Mesothelial cell of epicardium (in vitro differentiated cells): ENCODE data around the gene TREX2. TPM values are rescaled to one million over a fixed set of nuclear protein-coding genes. Genes with fewer than 3 reads are reported as not detected.

Experiments used
- DNase-seq, 2 experiments: peaks; one replicate each; pipeline ENCODE4 v3.0.0; 2021; ENCODE audit warnings: low spot score in 2 of 2; ENCODE audit not compliant: unreplicated experiment in 2 of 2
- H3K27ac Mint-ChIP-seq: 2 replicates; pipeline ENCODE4 v1.8.0; 2021; ENCODE audit warnings: mixed read lengths
- H3K27me3 Mint-ChIP-seq: 2 replicates; pipeline ENCODE4 v1.8.0; 2021; ENCODE audit warnings: low read depth, mixed read lengths
- H3K36me3 Mint-ChIP-seq: 2 replicates; pipeline ENCODE4 v1.8.0; 2021; ENCODE audit warnings: mixed read lengths
- H3K4me1 Mint-ChIP-seq: 2 replicates; pipeline ENCODE4 v1.8.0; 2021; ENCODE audit warnings: mixed read lengths
- H3K4me3 Mint-ChIP-seq: 2 replicates; pipeline ENCODE4 v1.8.0; 2021; ENCODE audit warnings: mild to moderate bottlenecking, moderate library complexity, mixed read lengths
- H3K9me3 Mint-ChIP-seq: 2 replicates; pipeline ENCODE4 v1.8.0; 2021; ENCODE audit warnings: mixed read lengths
- CTCF ChIP-seq: fragments of 200-600 bp; sonication (generic); IDR thresholded peaks from one replicate; pipeline ENCODE4 v1.5.0; 2021; ENCODE audit warnings: antibody characterized with exemption; ENCODE audit not compliant: unreplicated experiment
- total RNA-seq: library from RNA; stranded (reverse); gene quantifications from 3 replicates; pipeline ENCODE4 v1.2.1, GENCODE V29; 2021

TREX2 gene
- total RNA-seq = 0.72 to 0.97 TPM (median 0.83 TPM) in 3 replicates

GRCh38 chrX:153445856-153446635 is at the start of gene TREX2:
Gene TREX2, minus strand, starts transcription at chrX:153446056. Its CDS starts 626 bp downstream, at chrX:153445430.
- H3K27me3 Mint-ChIP-seq = no peaks in the 10 kb centered on the region
- H3K27ac Mint-ChIP-seq = no peak within 1 kb of the TSS
- no peaks in the 10 kb centered on the region for H3K9me3 Mint-ChIP-seq
- DNase-seq = no peak
- peaks cover 2% of the 10 kb centered on the region for H3K4me1 Mint-ChIP-seq
- no peak within 1 kb of the TSS for H3K4me3 Mint-ChIP-seq
- TF ChIP-seq CTCF = no peak
- H3K36me3 Mint-ChIP-seq = peaks cover 2% of the 10 kb centered on the region

GRCh38 chrX:153495362-153495751 is 49.5 kb upstream of the TREX2 start:
- TF ChIP-seq CTCF = no peak
- Mint-ChIP-seq H3K4me1 (peaks cover 22% of the 10 kb centered on the region), H3K9me3 (peaks cover under 1% of the 10 kb centered on the region), H3K27me3 (no peaks in the 10 kb centered on the region), H3K27ac (peak overlapping the region; percentile 80), H3K4me3 (peak overlapping the region; percentile 69), H3K36me3 (no peaks in the 10 kb centered on the region)
- DNase-seq = no peak

- no peaks in the 10 kb centered on the region for H3K9me3 Mint-ChIP-seq
- no peak for TF ChIP-seq CTCF
- DNase-seq = peak in 1 of 2 experiments; percentile 52
- H3K4me3 Mint-ChIP-seq = peak within 1 kb of the TSS; percentile 69
- H3K36me3 Mint-ChIP-seq = no peaks in the 10 kb centered on the region
- H3K27me3 Mint-ChIP-seq = no peaks in the 10 kb centered on the region
- H3K27ac Mint-ChIP-seq = peak within 1 kb of the TSS; percentile 80
- peaks cover 22% of the 10 kb centered on the region for H3K4me1 Mint-ChIP-seq
Measured at GRCh38 chrX:153494541-153495361, 48.9 kb upstream of the TREX2 start, which contains the start of gene BGN. Gene BGN, plus strand, starts transcription at chrX:153494980. Its CDS starts 9,652 bp downstream, at chrX:153504632.

GRCh38 chrX:153494061-153494460 is 48.2 kb upstream of the TREX2 start:
- no peak for DNase-seq
- Mint-ChIP-seq H3K27me3 (no peaks in the 10 kb centered on the region), H3K36me3 (no peaks in the 10 kb centered on the region), H3K9me3 (no peaks in the 10 kb centered on the region), H3K4me3 (peak overlapping the region; percentile 48), H3K27ac (peak overlapping the region; percentile 73), H3K4me1 (peaks cover 22% of the 10 kb centered on the region)
- TF ChIP-seq CTCF = no peak

- Mint-ChIP-seq H3K27ac (peak overlapping the region; percentile 34), H3K4me1 (peaks cover 21% of the 10 kb centered on the region), H3K27me3 (no peaks in the 10 kb centered on the region), H3K4me3 (no peak overlapping the region), H3K36me3 (no peaks in the 10 kb centered on the region), H3K9me3 (no peaks in the 10 kb centered on the region)
- TF ChIP-seq CTCF = no peak
- no peak for DNase-seq
Measured at GRCh38 chrX:153493085-153493484, 47.2 kb upstream of the TREX2 start.
